Ovary (tissue), 9 donors: ENCODE data around the gene C12orf54. TPM values are rescaled to one million over a fixed set of nuclear protein-coding genes. Genes with fewer than 3 reads are reported as not detected.
"Not testable (repeated sequence)": the region's sequence is repeated elsewhere in the genome, so short reads cannot be mapped to it uniquely, and the experiment has no call there.

ENCODE experiments used
- DNase-seq, 5 donors: peaks; one replicate each; pipeline ENCODE4 v3.0.0-alpha.2; 2019 to 2020
- H3K27ac ChIP-seq, 2 donors: fragments of 200-600 bp; one replicate each; pipeline versions ENCODE4 v1.5.1 to v1.8.0; 2019 to 2022
- H3K27me3 ChIP-seq: fragments of 200-600 bp; one replicate; pipeline ENCODE4 v1.8.0; 2022
- H3K36me3 ChIP-seq: fragments of 200-600 bp; sonication (generic); one replicate; pipeline ENCODE4 v1.5.1; 2019
- H3K4me1 ChIP-seq: one replicate; pipeline ENCODE4 v1.8.1; 2013; ENCODE audit warnings: mild to moderate bottlenecking, moderate library complexity; ENCODE audit not compliant: insufficient read depth
- H3K4me3 ChIP-seq: fragments of 200-600 bp; sonication (generic); one replicate; pipeline ENCODE4 v1.5.1; 2017
- H3K9me3 ChIP-seq, 2 donors: fragments of 200-600 bp in 1 of 2; sonication (generic) in 1 of 2; one replicate each; pipeline versions ENCODE4 v1.5.1 to v1.8.1; 2013 to 2019; ENCODE audit warnings: mild to moderate bottlenecking in 1 of 2, moderate library complexity in 1 of 2
- CTCF ChIP-seq, 3 donors: fragments of 450-650 bp in 2 of 3; fragments of 200-600 bp in 1 of 3; IDR thresholded peaks; one replicate each; pipeline versions ENCODE4 v1.5.1 to v1.8.0; 2016 to 2022; ENCODE audit warnings: antibody characterized with exemption in 3 of 3, mild to moderate bottlenecking in 1 of 3
- EP300 ChIP-seq: sonication (generic); formaldehyde crosslinking; IDR thresholded peaks from one replicate; pipeline ENCODE4 v1.6.1; 2017; ENCODE audit warnings: antibody characterized with exemption
- POLR2A ChIP-seq: fragments of 450-650 bp; IDR thresholded peaks from one replicate; pipeline ENCODE4 v1.6.1; 2017; ENCODE audit warnings: antibody characterized with exemption, mild to moderate bottlenecking, moderate library complexity
- WGBS, 3 donors: extraction: QIAGEN DNeasy Blood & Tissue Kit in 1 of 3; methylation state at CpG; one replicate each; pipeline versions ENCODE4 v1.1.5 to v1.1.7; 2013 to 2017; 5-methylcytosine and 5-hydroxymethylcytosine counted together
- intact Hi-C, 4 donors: fragments of 100-400 bp; cut with DNase I; formaldehyde crosslinking; loops; one replicate each; pipeline versions ENCODE4 v1.11.0 to v1.15.1; 2022 to 2023
- polyA plus RNA-seq, 2 donors: library from polyadenylated mRNA; stranded (reverse); fragments of 200-250 nt in 1 of 2; fragments of 350-450 nt in 1 of 2; fragmentation: Illumina TruSeq in 1 of 2; extraction: RNeasy Lipid Tissue Mini Kit (QIAGEN cat#74804) in 1 of 2; gene quantifications; one replicate each; pipeline ENCODE4 v1.2.3, GENCODE V29; 2013 to 2014
- total RNA-seq, 7 donors: library from RNA; depleted of rRNA in 2 of 7; stranded (reverse); fragments of >200 nt in 2 of 7; fragmentation: NEBNext Ultra II Directional in 3 of 7; extraction: Animal tissue kit (Norgen Biotek cat#: 25700) in 3 of 7; gene quantifications; one replicate each; pipeline versions ENCODE4 v1.1.0 to v1.2.4, GENCODE V29; 2016 to 2023
- donor health status: DM: no; HTN: no; CAD: no; lungs with moderate emphysema.
- donor health status: DM: no; HTN: no; CAD: no.
- donor health status: Bipolar disorder and iron deficiency.
- donor health status: DM: yes; HTN: yes; CAD: no.
- donor health status: DM: no; HTN: no; CAD: no.
- donor health status: DM: yes; HTN: yes; CAD: no.

The C12orf54 gene
- total and polyA plus RNA-seq, 9 donors: 0.21 to 1.4 (median 1.2) TPM; not detected in 1

- H3K36me3 ChIP-seq: no peaks in the 10 kb centered on the region
- no peak overlapping the region for H3K4me3 ChIP-seq
- H3K4me1 ChIP-seq: no peaks in the 10 kb centered on the region
- H3K27me3 ChIP-seq: no peaks in the 10 kb centered on the region
- DNase-seq: no peak
- H3K9me3 ChIP-seq: no peaks in the 10 kb centered on the region
- no peak overlapping the region for H3K27ac ChIP-seq
- intact Hi-C loops: no loop called here
- TF ChIP-seq CTCF (IDR thresholded peaks at IDR 0.05) (no peak), EP300 (no peak), POLR2A (no peak)
- 65 to 72% (median 67%) methylated on average over 4 of the region's 4 CpGs for WGBS, 3 donors
Measured at GRCh38 chr12:48446161-48446776, 36.0 kb upstream of the C12orf54 start.

- no peaks in the 10 kb centered on the region for H3K36me3 ChIP-seq
Measured at GRCh38 chr12:48447755-48448154, 34.5 kb upstream of the C12orf54 start.

GRCh38 chr12:48451372-48451771 lies 30.9 kb upstream of the C12orf54 start:
- WGBS, 3 donors: 84 to 93% (median 85%) methylated on average over 1 of the region's 1 CpG
- no peak for TF ChIP-seq CTCF (IDR thresholded peaks at IDR 0.05)
- no peak for TF ChIP-seq POLR2A
- no peak for TF ChIP-seq EP300
- Histone ChIP-seq H3K36me3 (no peaks in the 10 kb centered on the region), H3K4me3 (no peak overlapping the region), H3K9me3 (no peaks in the 10 kb centered on the region), H3K27ac (no peak overlapping the region), H3K27me3 (no peaks in the 10 kb centered on the region), H3K4me1 (no peaks in the 10 kb centered on the region)
- intact Hi-C loops: loop anchor here in 2 of 4 donors (10.0 kb wide), 2 partner anchors 257 to 267 kb away; partner anchors contain the start of gene CCDC184 (in 1 of the 2)
- no peak for DNase-seq

More at GRCh38 chr12:48447755-48448154, 34.5 kb upstream of the C12orf54 start:
- H3K27ac ChIP-seq: no peak overlapping the region
- no peak for TF ChIP-seq EP300
- TF ChIP-seq POLR2A: no peak
- no peak for TF ChIP-seq CTCF (IDR thresholded peaks at IDR 0.05)
- no peak overlapping the region for H3K4me3 ChIP-seq
- H3K9me3 ChIP-seq: no peaks in the 10 kb centered on the region
- no peaks in the 10 kb centered on the region for H3K4me1 ChIP-seq
- H3K27me3 ChIP-seq: no peaks in the 10 kb centered on the region
- 76 to 89% (median 80%) methylated on average over 1 of the region's 1 CpG for WGBS, 3 donors
- intact Hi-C loops: no loop called here
- no peak for DNase-seq

- not testable (repeated sequence) for H3K27me3 ChIP-seq, H3K27ac ChIP-seq, H3K36me3 ChIP-seq, H3K4me1 ChIP-seq, H3K4me3 ChIP-seq, H3K9me3 ChIP-seq, DNase-seq
- intact Hi-C loops: loop anchor here in 2 of 4 donors (10.0 kb wide), 2 partner anchors 258 to 268 kb away; partner anchors contain the start of gene CCDC184 (in 1 of the 2)
- 86 to 96% (median 90%) methylated on average over 2 of the region's 2 CpGs for WGBS, 3 donors
Measured at GRCh38 chr12:48452961-48453360, 29.3 kb upstream of the C12orf54 start.

GRCh38 chr12:48454667-48455066 lies 27.6 kb upstream of the C12orf54 start:
- H3K4me3 ChIP-seq: no peak overlapping the region
- no peaks in the 10 kb centered on the region for H3K27me3 ChIP-seq
- no peaks in the 10 kb centered on the region for H3K9me3 ChIP-seq
- intact Hi-C loops: loop anchor here in 2 of 4 donors (10.0 kb wide), 2 partner anchors 260 to 270 kb away; partner anchors contain the start of gene CCDC184 (in 1 of the 2)
- TF ChIP-seq EP300 (no peak), POLR2A (no peak), CTCF (IDR thresholded peaks at IDR 0.05) (peak; percentile 18 to 50 (median 49))
- H3K36me3 ChIP-seq: no peaks in the 10 kb centered on the region
- 77 to 87% (median 79%) methylated on average over 1 of the region's 1 CpG for WGBS, 3 donors
- H3K27ac ChIP-seq: no peak overlapping the region
- no peaks in the 10 kb centered on the region for H3K4me1 ChIP-seq
- no peak for DNase-seq
